Activated T-helper 1 cell treated with anti-CD3 and anti-CD28 coated beads, Interleukin-12 subunit alpha, Interleukin-12 subunit beta, Interleukin-2, Interleukin-4 antibody, amounts not matched to agents 30 ng/mL and 10 ng/mL and 1 ng/mL, durations not matched to agents 14 hours and 24 hours and 36 hours (primary cell): ENCODE results near the gene SRPRA. TPM values are rescaled to one million over a fixed set of nuclear protein-coding genes. Genes with fewer than 3 reads are reported as not detected.

Source experiments
- DNase-seq: peaks from one replicate; pipeline ENCODE4 v3.0.0; 2021; ENCODE audit warnings: low spot score
- H3K27ac Mint-ChIP-seq: one replicate; pipeline ENCODE4 v1.8.0; 2021; ENCODE audit warnings: mild to moderate bottlenecking, mixed read lengths
- H3K27me3 Mint-ChIP-seq: one replicate; pipeline ENCODE4 v1.8.0; 2022; ENCODE audit warnings: mild to moderate bottlenecking, moderate library complexity, mixed read lengths; ENCODE audit not compliant: insufficient read depth
- H3K36me3 Mint-ChIP-seq: one replicate; pipeline ENCODE4 v1.8.0; 2021; ENCODE audit warnings: low read depth, mixed read lengths
- H3K4me1 Mint-ChIP-seq: one replicate; pipeline ENCODE4 v1.8.0; 2021; ENCODE audit warnings: low read depth, mixed read lengths
- H3K4me3 Mint-ChIP-seq: one replicate; pipeline ENCODE4 v1.8.0; 2021; ENCODE audit warnings: mild to moderate bottlenecking, moderate library complexity, mixed read lengths
- H3K9me3 Mint-ChIP-seq: one replicate; pipeline ENCODE4 v1.8.0; 2021; ENCODE audit warnings: mixed read lengths
- intact Hi-C: fragments of 100-400 bp; cut with micrococcal nuclease; formaldehyde crosslinking; loops from one replicate; pipeline ENCODE4 v1.15.1; 2024
- total RNA-seq: library from RNA; stranded (reverse); gene quantifications from 2 replicates; pipeline ENCODE4 v1.2.3, GENCODE V29; 2022

The SRPRA gene
- total RNA-seq, 1 donor from 2014 or later: 194 TPM

DNA sequence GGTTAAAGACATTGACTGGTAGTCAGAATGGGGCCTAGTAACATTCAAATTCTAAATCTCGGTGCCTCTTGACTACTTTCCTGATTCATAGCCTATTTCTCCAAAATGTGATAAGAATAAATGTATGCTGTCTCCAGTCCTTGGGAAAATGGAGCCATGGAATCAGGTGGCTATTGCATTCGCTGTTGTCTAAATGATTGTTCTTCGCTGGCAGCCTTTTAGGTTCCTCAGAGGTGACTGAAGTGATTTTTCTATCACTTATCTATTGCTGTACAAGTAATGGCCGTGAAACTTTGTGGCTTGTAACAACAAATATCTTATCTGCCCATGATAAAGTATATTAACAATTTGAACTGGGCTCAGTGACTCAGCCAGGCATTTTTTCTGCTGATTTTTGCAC lies 15.4 kb downstream of the SRPRA start:
- Mint-ChIP-seq H3K4me3 (no peak overlapping the region), H3K9me3 (no peaks in the 10 kb centered on the region), H3K27ac (no peak overlapping the region), H3K4me1 (no peaks in the 10 kb centered on the region), H3K36me3 (peaks cover 17% of the 10 kb centered on the region), H3K27me3 (no peaks in the 10 kb centered on the region)
- DNase-seq: no peak
- intact Hi-C loops: no loop called here

DNA sequence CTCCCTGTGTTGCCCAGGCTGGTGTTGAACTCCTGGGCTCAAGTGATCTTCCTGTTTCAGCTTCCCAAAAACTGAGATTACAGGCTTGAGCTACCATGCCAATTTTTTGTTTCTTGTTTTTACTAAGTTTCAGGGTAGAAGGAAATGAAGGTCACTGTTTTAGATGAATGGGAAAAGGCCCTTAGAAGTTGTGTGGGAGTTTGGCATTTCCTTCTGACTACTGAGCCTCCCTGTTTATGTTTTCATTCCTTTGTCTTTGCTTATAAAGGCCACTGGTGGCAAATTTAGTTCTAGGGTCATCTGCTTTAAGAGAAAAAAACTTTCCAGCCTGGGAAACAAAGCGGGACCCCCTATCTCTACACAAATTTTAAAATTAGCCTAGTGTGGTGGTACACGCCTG lies 22.1 kb downstream of the SRPRA start:
- Mint-ChIP-seq H3K27ac (no peak overlapping the region), H3K4me3 (no peak overlapping the region), H3K9me3 (no peaks in the 10 kb centered on the region), H3K27me3 (no peaks in the 10 kb centered on the region), H3K4me1 (no peaks in the 10 kb centered on the region), H3K36me3 (peaks cover 8% of the 10 kb centered on the region)
- DNase-seq: no peak
- intact Hi-C loops: no loop called here

DNA sequence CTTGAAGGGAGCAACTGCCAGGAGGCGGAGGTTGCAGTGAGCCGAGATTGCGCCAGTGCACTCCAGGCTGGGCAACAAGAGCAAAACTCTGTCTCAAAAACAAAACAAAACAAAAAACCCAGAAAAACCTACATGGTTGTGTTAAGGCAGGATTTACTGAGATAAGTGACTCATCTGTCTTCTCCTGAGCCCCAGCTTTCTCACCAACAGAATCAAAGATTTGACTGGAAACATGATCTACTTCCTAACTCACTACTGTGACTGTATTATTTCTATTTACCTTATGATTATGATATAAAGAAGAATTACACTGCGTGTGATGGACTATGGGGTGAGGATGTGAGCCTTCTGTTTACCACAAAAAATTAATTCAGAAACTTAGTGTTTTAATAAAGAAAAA lies 35.3 kb downstream of the SRPRA start:
- Mint-ChIP-seq H3K9me3 (no peaks in the 10 kb centered on the region), H3K27ac (no peak overlapping the region), H3K4me1 (no peaks in the 10 kb centered on the region), H3K36me3 (peaks cover 11% of the 10 kb centered on the region), H3K27me3 (no peaks in the 10 kb centered on the region), H3K4me3 (no peak overlapping the region)
- no peak for DNase-seq
- intact Hi-C loops: no loop called here

DNA sequence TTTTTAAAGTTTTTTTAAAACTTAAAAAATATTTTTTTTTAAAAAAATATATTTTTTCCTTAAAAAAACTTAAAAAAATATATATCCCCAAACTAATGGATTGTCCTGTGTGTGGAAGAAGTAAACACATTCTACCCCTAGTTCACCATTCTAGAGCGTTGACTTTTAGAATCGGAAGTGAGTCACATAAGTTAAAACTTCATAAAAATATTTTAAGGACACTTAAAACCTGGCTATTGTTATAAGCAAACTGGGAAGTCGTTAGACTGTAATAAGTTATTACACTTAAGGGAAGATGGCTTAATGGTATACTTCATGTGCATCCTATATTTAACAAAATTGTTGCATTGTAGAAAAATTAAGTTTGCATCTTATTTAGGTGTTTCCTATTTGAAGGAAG lies 36.0 kb downstream of the SRPRA start:
- Mint-ChIP-seq H3K27me3 (no peaks in the 10 kb centered on the region), H3K4me3 (no peak overlapping the region), H3K36me3 (peaks cover 9% of the 10 kb centered on the region), H3K4me1 (no peaks in the 10 kb centered on the region), H3K9me3 (no peaks in the 10 kb centered on the region), H3K27ac (no peak overlapping the region)
- no peak for DNase-seq
- intact Hi-C loops: no loop called here

DNA sequence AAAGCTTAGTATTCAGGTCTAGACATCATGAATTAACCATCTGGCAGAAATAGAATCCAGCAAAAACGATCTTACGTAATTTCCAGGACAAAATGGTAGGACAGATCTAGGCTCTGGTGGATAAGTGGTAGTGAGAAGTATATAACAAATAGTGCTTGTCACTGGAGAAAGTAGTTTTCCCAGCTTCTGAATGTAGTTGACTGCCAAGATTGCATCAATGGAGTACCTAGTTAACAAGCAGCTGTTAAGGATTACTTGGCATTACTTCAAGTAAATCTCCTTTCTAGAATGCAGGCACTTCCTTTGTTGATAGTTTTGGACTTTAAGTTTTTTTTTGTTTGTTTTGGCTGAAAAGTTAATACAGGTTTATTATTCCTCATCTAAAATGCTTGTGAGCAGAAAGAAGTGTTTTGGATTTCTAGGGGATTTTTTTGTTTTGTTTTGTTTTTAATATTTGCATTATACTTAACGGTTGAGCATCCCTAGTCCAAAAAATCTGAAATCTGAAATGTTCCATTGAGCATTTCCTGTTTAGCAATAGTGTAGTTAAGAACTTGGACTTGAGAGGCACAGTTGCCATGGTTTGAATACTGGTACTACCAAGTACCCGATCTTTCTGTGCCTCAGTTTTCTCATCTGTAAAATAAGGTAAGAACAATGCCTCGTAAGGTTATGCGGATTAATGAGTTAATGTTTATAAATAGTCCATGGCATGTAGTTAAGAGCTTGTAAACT lies 36.8 kb downstream of the SRPRA start:
- Mint-ChIP-seq H3K4me1 (no peaks in the 10 kb centered on the region), H3K27me3 (no peaks in the 10 kb centered on the region), H3K36me3 (peaks cover 9% of the 10 kb centered on the region), H3K4me3 (no peak overlapping the region), H3K27ac (no peak overlapping the region), H3K9me3 (no peaks in the 10 kb centered on the region)
- intact Hi-C loops: no loop called here
- no peak for DNase-seq

DNA sequence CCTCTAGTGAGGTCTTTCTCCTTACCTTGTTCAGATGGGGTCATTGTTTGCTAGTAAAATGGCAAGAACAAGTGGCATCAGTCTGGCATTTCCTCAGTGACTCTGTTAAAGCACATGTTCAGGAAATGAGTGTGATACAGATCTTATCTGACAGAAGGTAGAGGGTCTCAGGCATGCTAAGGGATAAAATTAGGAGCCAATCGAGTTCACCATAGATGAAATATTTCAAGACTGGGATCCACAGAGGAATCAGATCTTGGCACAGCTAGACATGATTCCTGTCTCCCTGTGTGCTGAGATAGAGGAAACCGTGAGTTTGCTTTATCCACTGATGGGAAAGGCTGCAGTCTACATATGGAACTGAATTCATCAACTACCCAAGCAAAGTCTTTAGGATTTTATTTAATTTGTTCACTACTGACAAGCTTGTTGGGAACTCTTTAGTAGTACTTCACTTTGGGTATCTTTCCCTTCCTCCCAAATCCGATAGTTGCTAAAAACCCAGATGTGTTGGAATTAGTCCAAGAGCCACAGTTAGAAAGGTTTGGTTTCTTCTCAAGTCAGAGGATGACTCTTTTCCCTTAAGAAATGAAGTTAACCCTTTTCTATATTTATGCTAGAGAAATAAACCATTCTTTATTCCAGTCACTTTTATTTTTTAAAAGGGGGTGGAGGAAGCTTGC lies 38.7 kb downstream of the SRPRA start:
- Mint-ChIP-seq H3K4me1 (no peaks in the 10 kb centered on the region), H3K27me3 (no peaks in the 10 kb centered on the region), H3K9me3 (peaks cover 3% of the 10 kb centered on the region), H3K27ac (no peak overlapping the region), H3K4me3 (no peak overlapping the region), H3K36me3 (peaks cover 10% of the 10 kb centered on the region)
- no peak for DNase-seq
- intact Hi-C loops: no loop called here

DNA sequence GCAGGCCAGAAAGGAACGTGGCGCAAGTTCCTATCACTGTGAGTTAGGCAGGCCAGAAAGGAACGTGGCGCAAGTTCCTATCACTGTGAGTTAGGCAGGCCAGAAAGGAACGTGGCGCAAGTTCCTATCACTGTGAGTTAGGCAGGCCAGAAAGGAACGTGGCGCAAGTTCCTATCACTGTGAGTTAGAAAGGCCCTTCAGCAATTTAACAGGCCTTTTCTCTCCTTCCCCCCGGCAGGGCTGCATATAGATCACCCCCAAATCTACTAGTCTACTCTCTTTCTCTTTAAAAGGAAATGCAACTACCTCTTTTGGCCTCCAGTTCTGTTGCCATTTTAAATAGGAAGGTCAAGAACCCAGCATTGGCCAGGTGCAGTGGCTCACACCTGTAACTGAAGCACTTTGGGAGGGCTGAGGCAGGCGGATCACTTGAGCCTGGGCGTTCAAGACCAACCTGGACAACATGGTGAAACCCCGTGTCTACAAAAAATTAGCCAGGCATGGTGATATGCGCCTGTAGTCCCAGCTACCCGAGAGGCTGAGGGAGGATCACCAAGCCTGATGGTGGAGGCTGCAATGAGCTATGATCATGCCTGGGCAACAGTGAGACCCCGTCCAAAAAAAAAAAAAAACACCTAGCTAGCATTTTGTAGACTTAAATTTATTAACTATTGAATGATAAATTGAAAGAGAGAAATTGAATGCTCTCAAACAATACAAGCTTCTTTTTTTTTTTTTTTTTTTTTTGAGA lies 42.2 kb downstream of the SRPRA start:
- Mint-ChIP-seq H3K4me3 (no peak overlapping the region), H3K27ac (no peak overlapping the region), H3K4me1 (no peaks in the 10 kb centered on the region), H3K9me3 (peaks cover 3% of the 10 kb centered on the region), H3K36me3 (peaks cover 10% of the 10 kb centered on the region), H3K27me3 (no peaks in the 10 kb centered on the region)
- no peak for DNase-seq
- intact Hi-C loops: no loop called here

DNA sequence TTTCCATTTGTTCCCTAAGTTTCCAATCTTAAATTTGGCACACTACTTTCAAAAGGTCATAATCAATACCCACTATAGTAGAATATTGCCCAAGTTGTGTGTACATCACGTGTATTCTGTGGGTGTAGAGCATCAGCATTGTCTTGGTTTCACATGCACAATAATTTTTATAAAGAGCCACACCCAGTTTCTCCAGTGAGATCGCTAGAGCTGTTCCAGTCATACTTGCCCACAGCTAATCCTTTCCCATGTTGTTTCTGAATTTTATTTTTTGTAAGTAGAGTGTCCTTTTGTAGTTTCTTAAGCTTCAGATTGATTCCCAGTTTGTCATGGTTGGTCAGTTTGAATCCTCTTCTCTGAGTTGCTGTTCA lies 43.4 kb downstream of the SRPRA start:
- Mint-ChIP-seq H3K9me3 (peaks cover 3% of the 10 kb centered on the region), H3K4me3 (no peak overlapping the region), H3K36me3 (peaks cover 9% of the 10 kb centered on the region), H3K27ac (no peak overlapping the region), H3K27me3 (no peaks in the 10 kb centered on the region), H3K4me1 (no peaks in the 10 kb centered on the region)
- no peak for DNase-seq
- intact Hi-C loops: no loop called here

DNA sequence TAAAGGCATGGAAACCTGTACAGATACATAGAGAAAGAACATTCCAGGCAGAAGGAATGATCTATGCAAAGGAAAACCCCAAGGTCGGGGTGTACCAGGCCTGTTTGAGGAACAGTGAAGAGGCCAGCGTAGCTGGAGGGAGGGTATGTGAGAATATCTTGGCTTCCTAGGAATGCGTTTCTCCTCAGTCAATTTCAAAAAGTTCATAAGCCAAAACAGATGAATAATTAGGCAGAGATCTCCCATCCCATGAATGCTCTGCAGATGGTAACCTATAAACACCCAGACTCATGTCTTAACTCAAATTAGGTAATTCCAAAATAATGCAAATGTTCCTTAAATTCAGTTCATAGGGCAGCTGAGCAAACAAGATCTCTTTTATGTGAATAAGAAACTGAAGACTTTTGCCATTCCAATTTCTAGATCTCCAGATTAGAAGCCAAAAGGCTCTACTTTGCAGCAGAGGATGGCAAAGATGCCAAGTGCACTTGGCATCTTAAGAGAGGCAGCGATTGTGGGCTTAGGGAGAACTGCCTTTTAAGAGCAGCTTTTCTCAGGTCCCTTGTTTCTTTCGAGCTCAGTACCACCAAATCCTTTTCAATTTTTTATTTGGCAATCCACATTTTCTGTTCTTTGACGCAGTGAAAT lies 43.9 kb downstream of the SRPRA start:
- peaks cover 9% of the 10 kb centered on the region for H3K36me3 Mint-ChIP-seq
- H3K27ac Mint-ChIP-seq: no peak overlapping the region
- no peaks in the 10 kb centered on the region for H3K4me1 Mint-ChIP-seq
- DNase-seq: no peak
- H3K27me3 Mint-ChIP-seq: no peaks in the 10 kb centered on the region
- intact Hi-C loops: no loop called here
- no peak overlapping the region for H3K4me3 Mint-ChIP-seq
- H3K9me3 Mint-ChIP-seq: peaks cover 3% of the 10 kb centered on the region

DNA sequence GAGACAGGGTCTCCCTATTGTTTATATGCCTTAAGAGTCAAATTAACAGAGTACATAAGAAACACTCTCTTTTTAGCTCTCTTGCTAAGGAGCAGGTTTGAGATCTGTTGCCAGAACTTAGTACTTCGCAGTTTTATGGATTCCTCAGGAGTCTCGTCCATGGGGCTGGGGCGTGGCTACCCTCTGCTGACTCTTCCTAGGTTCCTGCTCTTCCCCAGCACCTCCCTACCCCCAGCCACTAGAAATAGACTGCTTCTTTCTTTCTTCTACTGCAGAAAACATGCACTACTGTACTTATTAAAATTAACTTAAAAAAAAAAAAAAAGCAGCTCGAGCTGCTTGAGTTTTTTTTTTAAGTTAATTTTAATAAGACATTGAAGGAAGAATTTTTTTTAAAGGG lies 49.1 kb downstream of the SRPRA start:
- Mint-ChIP-seq H3K4me3 (no peak overlapping the region), H3K4me1 (peaks cover 6% of the 10 kb centered on the region), H3K9me3 (no peaks in the 10 kb centered on the region), H3K27ac (no peak overlapping the region), H3K27me3 (no peaks in the 10 kb centered on the region), H3K36me3 (peaks cover 5% of the 10 kb centered on the region)
- no peak for DNase-seq
- intact Hi-C loops: no loop called here

DNA sequence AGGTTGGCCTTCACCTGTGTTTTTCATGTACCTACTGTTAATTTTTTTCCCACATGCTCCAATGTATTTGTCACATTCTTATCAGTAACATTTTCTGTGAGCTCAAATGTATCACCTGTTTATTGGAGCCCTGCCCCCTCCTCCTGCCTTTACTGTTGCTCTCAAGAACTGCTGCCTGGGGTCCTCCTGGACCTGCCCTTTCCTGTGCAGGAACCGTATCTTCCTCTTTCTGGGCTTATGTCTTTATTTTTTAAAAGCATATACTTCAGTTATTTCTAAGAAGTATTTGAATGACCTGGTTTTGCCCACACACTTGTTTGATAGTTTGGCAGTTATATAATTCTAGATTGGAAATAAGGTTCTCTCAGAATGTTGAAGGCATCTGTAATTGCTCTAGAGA lies 51.2 kb downstream of the SRPRA start:
- H3K4me3 Mint-ChIP-seq: no peak overlapping the region
- H3K9me3 Mint-ChIP-seq: no peaks in the 10 kb centered on the region
- no peak overlapping the region for H3K27ac Mint-ChIP-seq
- no peak for DNase-seq
- H3K27me3 Mint-ChIP-seq: no peaks in the 10 kb centered on the region
- H3K36me3 Mint-ChIP-seq: peaks cover 5% of the 10 kb centered on the region
- peaks cover 17% of the 10 kb centered on the region for H3K4me1 Mint-ChIP-seq
- intact Hi-C loops: no loop called here

DNA sequence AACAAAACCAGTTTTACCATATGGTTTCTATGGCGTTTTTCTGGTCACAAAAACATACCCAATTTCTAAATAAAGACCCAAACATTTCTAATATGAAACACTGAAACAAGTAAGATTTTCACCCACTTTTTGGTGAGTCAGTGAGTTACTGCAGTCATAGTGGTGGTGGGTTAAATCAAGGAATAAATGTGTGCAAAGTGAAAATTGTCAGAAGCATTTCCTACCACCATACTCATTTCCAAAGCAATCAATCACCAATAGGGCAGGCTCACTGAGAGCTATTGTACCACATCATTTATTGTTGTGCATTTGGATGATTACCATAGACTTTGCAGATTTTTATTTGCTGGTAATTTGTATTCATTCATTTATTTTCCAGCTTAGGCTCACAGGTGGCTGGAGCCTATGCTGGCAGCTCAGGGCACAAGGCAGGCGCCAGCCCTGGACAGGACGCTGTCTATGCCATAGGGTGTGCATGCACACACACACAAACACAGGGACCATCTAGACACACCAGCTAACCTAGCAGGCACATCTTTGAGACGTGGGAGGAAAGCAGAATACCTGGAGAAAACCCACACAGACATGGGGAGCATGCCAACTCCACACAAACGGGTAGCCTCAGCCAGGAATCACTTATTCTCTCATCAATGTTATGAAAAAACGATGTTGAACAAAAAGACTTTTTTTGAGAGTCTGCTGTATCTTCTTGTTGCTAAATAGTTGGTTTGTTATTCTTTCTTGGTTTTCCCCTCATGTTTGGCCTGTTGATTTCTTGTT lies 52.0 kb downstream of the SRPRA start:
- intact Hi-C loops: no loop called here
- no peak for DNase-seq
- Mint-ChIP-seq H3K4me1 (peaks cover 23% of the 10 kb centered on the region), H3K36me3 (peaks cover 5% of the 10 kb centered on the region), H3K9me3 (no peaks in the 10 kb centered on the region), H3K27ac (no peak overlapping the region), H3K27me3 (no peaks in the 10 kb centered on the region), H3K4me3 (no peak overlapping the region)
